K562 (cell line): ENCODE measurements around the gene MRPL40. TPM values are rescaled to one million over a fixed set of nuclear protein-coding genes. Genes with fewer than 3 reads are reported as not detected.

ENCODE experiments used
- ARID3B ChIP-seq: fragments of 250-450 bp; sonication (Bioruptor Pico); IDR thresholded peaks from 2 replicates; pipeline ENCODE4 v1.4.0; 2020; ENCODE audit warnings: borderline replicate concordance
- BDP1 ChIP-seq: IDR thresholded peaks from 3 replicates; pipeline ENCODE4 v1.6.1; 2011; ENCODE audit not compliant: insufficient read length, insufficient read depth
- CEBPB ChIP-seq: fragments of 450-650 bp; IDR thresholded peaks from 2 replicates; pipeline ENCODE4 v1.6.1; 2016; ENCODE audit warnings: missing genetic modification characterization, missing compliant biosample characterization
- DEAF1 ChIP-seq: fragments of 450-650 bp; formaldehyde crosslinking; IDR thresholded peaks from 2 replicates; pipeline ENCODE4 v1.4.0; 2020; ENCODE audit warnings: mild to moderate bottlenecking, moderate library complexity
- EP300 ChIP-seq: IDR thresholded peaks from 2 replicates; pipeline ENCODE4 v1.6.1; 2012; ENCODE audit warnings: low read length, improper control_type of control experiment
- FIP1L1 ChIP-seq: fragments of 200-400 bp; formaldehyde crosslinking; IDR thresholded peaks from 2 replicates; pipeline ENCODE4 v1.6.1; 2018; ENCODE audit warnings: mild to moderate bottlenecking, low read depth, low read length; ENCODE audit not compliant: poor library complexity, severe bottlenecking
- L3MBTL2 ChIP-seq: fragments of 450-650 bp; IDR thresholded peaks from 2 replicates; pipeline ENCODE4 v1.6.1; 2016; ENCODE audit warnings: mild to moderate bottlenecking, moderate library complexity
- NFYB ChIP-seq: IDR thresholded peaks from 2 replicates; pipeline ENCODE4 v1.6.1; 2011; ENCODE audit warnings: mild to moderate bottlenecking, moderate library complexity; ENCODE audit not compliant: insufficient read length; ENCODE audit errors: extremely low read depth
- SIN3A ChIP-seq, 2 experiments: fragments of 150-350 bp in 1 of 2; IDR thresholded peaks; 2 replicates each; pipeline ENCODE4 v1.6.1; 2011 to 2016; ENCODE audit warnings: borderline replicate concordance in 2 of 2, low read depth in 2 of 2, low read length in 2 of 2, mild to moderate bottlenecking in 2 of 2, moderate library complexity in 2 of 2; ENCODE audit not compliant: control insufficient read depth in 1 of 2
- TCF7 ChIP-seq: sonication (generic); IDR thresholded peaks from 2 replicates; pipeline ENCODE4 v1.6.1; 2016; ENCODE audit warnings: antibody characterized with exemption, borderline replicate concordance
- ZBTB34 ChIP-seq: fragments of 250-450 bp; sonication (Bioruptor Pico); IDR thresholded peaks from 2 replicates; pipeline ENCODE4 v1.8.0; 2021; ENCODE audit warnings: mild to moderate bottlenecking, moderate library complexity
- ZC3H8 ChIP-seq: fragments of 450-650 bp; IDR thresholded peaks from 2 replicates; pipeline ENCODE4 v1.6.1; 2017
- ZNF212 ChIP-seq: fragments of 450-650 bp; formaldehyde crosslinking; IDR thresholded peaks from 2 replicates; pipeline ENCODE4 v1.4.0; 2020; ENCODE audit warnings: mild to moderate bottlenecking
- ZNF384 ChIP-seq: IDR thresholded peaks from 2 replicates; pipeline ENCODE4 v1.6.1; 2012; ENCODE audit warnings: low read depth, low read length, improper control_type of control experiment
- polyA plus RNA-seq, 8 experiments: library from polyadenylated mRNA; depleted of rRNA in 4 of 8; stranded (reverse) in 5 of 8; unstranded in 3 of 8; fragments of >200 nt; fragmentation: Nextera tagmentation in 2 of 8; fragmentation: Illumina TruSeq in 1 of 8; extraction: Ambion mirVana in 2 of 8; extraction: Trizol in 1 of 8; gene quantifications; 2 replicates each; pipeline versions ENCODE4 v1.2.1 to v1.2.3, GENCODE V29; 2011 to 2014; ENCODE audit warnings: inconsistent platforms in 1 of 8, missing spikeins in 1 of 8
- total RNA-seq, 7 experiments: library from RNA; depleted of rRNA in 6 of 7; stranded (reverse); fragments of >200 nt in 6 of 7; fragmentation: Illumina TruSeq in 2 of 7; extraction: Trizol in 2 of 7; gene quantifications; 2 replicates each; pipeline versions ENCODE4 v1.2.1 to v1.2.3, GENCODE V29; 2011 to 2021; ENCODE audit warnings: low replicate concordance in 1 of 7
- TF ChIP-seq, protein P1 (sequence below): sonication (generic); formaldehyde crosslinking; IDR thresholded peaks from 2 replicates; pipeline ENCODE4 v1.8.1; 2022; ENCODE audit warnings: missing genetic modification reagents
- TF ChIP-seq, protein P2 (sequence below): fragments of 450-650 bp; IDR thresholded peaks from 2 replicates; pipeline ENCODE4 v1.6.1; 2016; ENCODE audit warnings: missing biosample characterization, missing genetic modification characterization

The MRPL40 gene
- total and polyA plus RNA-seq, 9 of the 15 experiments (the other 6 are each of a cell fraction or from before 2014, with no cell fraction given), result 132 to 652 (median 208) TPM

- no peak for TF ChIP-seq L3MBTL2
- TF ChIP-seq FIP1L1, result no peak
- 0 out of 4 replicates have a peak, but pooled peaks of 1 of the 2 experiments have one; percentile 83 for TF ChIP-seq SIN3A (IDR thresholded peaks at IDR 0.05; ENCODE audit: borderline replicate concordance in 2 of 2, control insufficient read depth in 1 of 2, low read depth in 2 of 2, low read length in 2 of 2)
- TF ChIP-seq, protein P1, sequence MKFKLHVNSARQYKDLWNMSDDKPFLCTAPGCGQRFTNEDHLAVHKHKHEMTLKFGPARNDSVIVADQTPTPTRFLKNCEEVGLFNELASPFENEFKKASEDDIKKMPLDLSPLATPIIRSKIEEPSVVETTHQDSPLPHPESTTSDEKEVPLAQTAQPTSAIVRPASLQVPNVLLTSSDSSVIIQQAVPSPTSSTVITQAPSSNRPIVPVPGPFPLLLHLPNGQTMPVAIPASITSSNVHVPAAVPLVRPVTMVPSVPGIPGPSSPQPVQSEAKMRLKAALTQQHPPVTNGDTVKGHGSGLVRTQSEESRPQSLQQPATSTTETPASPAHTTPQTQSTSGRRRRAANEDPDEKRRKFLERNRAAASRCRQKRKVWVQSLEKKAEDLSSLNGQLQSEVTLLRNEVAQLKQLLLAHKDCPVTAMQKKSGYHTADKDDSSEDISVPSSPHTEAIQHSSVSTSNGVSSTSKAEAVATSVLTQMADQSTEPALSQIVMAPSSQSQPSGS (CRISPR knock-in tag), result no peak
- TF ChIP-seq, protein P2, sequence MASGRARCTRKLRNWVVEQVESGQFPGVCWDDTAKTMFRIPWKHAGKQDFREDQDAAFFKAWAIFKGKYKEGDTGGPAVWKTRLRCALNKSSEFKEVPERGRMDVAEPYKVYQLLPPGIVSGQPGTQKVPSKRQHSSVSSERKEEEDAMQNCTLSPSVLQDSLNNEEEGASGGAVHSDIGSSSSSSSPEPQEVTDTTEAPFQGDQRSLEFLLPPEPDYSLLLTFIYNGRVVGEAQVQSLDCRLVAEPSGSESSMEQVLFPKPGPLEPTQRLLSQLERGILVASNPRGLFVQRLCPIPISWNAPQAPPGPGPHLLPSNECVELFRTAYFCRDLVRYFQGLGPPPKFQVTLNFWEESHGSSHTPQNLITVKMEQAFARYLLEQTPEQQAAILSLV, result peak; percentile 61; the same call in 1 of the 2 replicates
- no peak for TF ChIP-seq NFYB
- TF ChIP-seq ARID3B (CRISPR knock-in tag), result peak; percentile 25; the same call in 1 of the 2 replicates
- TF ChIP-seq CEBPB (tag), result peak; percentile 84
- peak; percentile 12; the same call in 1 of the 2 replicates for TF ChIP-seq DEAF1
- no peak for TF ChIP-seq TCF7
- no peak for TF ChIP-seq ZC3H8
- peak; percentile 73; the same call in 1 of the 2 replicates for TF ChIP-seq EP300
- TF ChIP-seq ZBTB34 (CRISPR knock-in tag), result 0 out of 2 replicates have a peak, but pooled peaks have one; percentile 4
- TF ChIP-seq BDP1, result no peak
- no peak for TF ChIP-seq ZNF212
- TF ChIP-seq ZNF384, result peak; percentile 83
Measured at GRCh38 chr22:19429950-19430889, 2.1 kb upstream of the MRPL40 start (continued).
